H1 (cell line): ENCODE results near the gene SPARC. TPM values are rescaled to one million over a fixed set of nuclear protein-coding genes. Genes with fewer than 3 reads are reported as not detected.

Source experiments
- CTCF ChIA-PET: fragments of 300-600 bp; sonication (Branson Sonifier 250); formaldehyde crosslinking; loops from one replicate; lab custom pipeline; 2021; ENCODE audit not compliant: partially characterized antibody; lab: Charles Lee
- POLR2A ChIA-PET: fragments of 300-600 bp; sonication (Branson Sonifier 250); formaldehyde crosslinking; loops from one replicate; lab custom pipeline; 2021; ENCODE audit warnings: inconsistent platforms; ENCODE audit not compliant: partially characterized antibody; lab: Charles Lee
- DNase-seq, 2 experiments: peaks; one replicate each; pipeline versions ENCODE4 v3.0.0 to v3.0.0-alpha.2; 2010 to 2022; ENCODE audit warnings: low spot score in 2 of 2, low read depth in 1 of 2, mixed read lengths in 1 of 2
- FAIRE-seq: peaks from 2 replicates; lab custom pipeline; 2011; peaks lifted over from hg19 to GRCh38; lab: Jason Lieb, UNC
- H2AFZ ChIP-seq: 2 replicates; pipeline ENCODE4 v1.8.1; 2012; ENCODE audit warnings: low read length, inconsistent platforms
- H2AK5ac ChIP-seq: 2 replicates; pipeline ENCODE4 v1.6.1; 2013; ENCODE audit warnings: low read depth, low read length
- H2BK120ac ChIP-seq: replicated peaks from 2 replicates; pipeline ENCODE3; 2013; ENCODE audit warnings: low read depth, low read length, inconsistent platforms
- H2BK12ac ChIP-seq: 2 replicates; pipeline ENCODE4 v1.6.1; 2013; ENCODE audit warnings: low read depth, low read length
- H2BK15ac ChIP-seq: 2 replicates; pipeline ENCODE4 v1.6.1; 2013; ENCODE audit warnings: low read length
- H2BK20ac ChIP-seq: 2 replicates; pipeline ENCODE4 v1.6.1; 2013; ENCODE audit warnings: low read length
- H2BK5ac ChIP-seq: 2 replicates; pipeline ENCODE4 v1.6.1; 2013; ENCODE audit warnings: low read depth, low read length
- H3K14ac ChIP-seq: 2 replicates; pipeline ENCODE4 v1.6.1; 2013; ENCODE audit warnings: inconsistent platforms; ENCODE audit not compliant: insufficient read length
- H3K18ac ChIP-seq: 2 replicates; pipeline ENCODE4 v1.6.1; 2013; ENCODE audit warnings: low read length; ENCODE audit errors: extremely low read depth
- H3K23ac ChIP-seq: 2 replicates; pipeline ENCODE4 v1.6.1; 2013; ENCODE audit warnings: inconsistent platforms; ENCODE audit not compliant: insufficient read length
- H3K23me2 ChIP-seq: 2 replicates; pipeline ENCODE4 v1.6.1; 2013; ENCODE audit warnings: low read depth, low read length
- H3K27ac ChIP-seq: 2 replicates; pipeline ENCODE4 v1.6.1; 2011; ENCODE audit warnings: low read depth, low read length, inconsistent platforms
- H3K27me3 ChIP-seq, 4 experiments: replicated peaks in 1 of 4; 1 replicate in 1 of 4; 2 replicates in 3 of 4; pipeline versions ENCODE4 v1.6.1 to v1.8.1; 2011 to 2013; ENCODE audit warnings: low read length in 3 of 4, mild to moderate bottlenecking in 3 of 4, inconsistent platforms in 2 of 4, mixed read lengths in 2 of 4, moderate library complexity in 1 of 4; ENCODE audit not compliant: control insufficient read depth in 3 of 4, insufficient read depth in 3 of 4; ENCODE audit errors: extremely low read depth in 1 of 4
- H3K36me3 ChIP-seq, 4 experiments: 2 replicates each; pipeline versions ENCODE4 v1.6.1 to v1.8.1; 2011 to 2013; ENCODE audit warnings: mild to moderate bottlenecking in 4 of 4, low read length in 3 of 4, moderate library complexity in 2 of 4, control low read depth in 1 of 4, inconsistent platforms in 1 of 4; ENCODE audit not compliant: insufficient read depth in 4 of 4, control insufficient read depth in 2 of 4
- H3K4ac ChIP-seq: replicated peaks from 2 replicates; pipeline ENCODE3; 2013; ENCODE audit warnings: low read length, low read depth, mixed read lengths, inconsistent platforms; ENCODE audit not compliant: insufficient read length
- H3K4me1 ChIP-seq, 4 experiments: replicated peaks in 1 of 4; 1 replicate in 1 of 4; 2 replicates in 3 of 4; pipeline versions ENCODE4 v1.6.1 to v1.8.1; 2011 to 2013; ENCODE audit warnings: low read length in 3 of 4, inconsistent platforms in 2 of 4, mixed read lengths in 1 of 4; ENCODE audit not compliant: insufficient read depth in 4 of 4, control insufficient read depth in 3 of 4
- H3K4me2 ChIP-seq, 2 experiments: 2 replicates each; pipeline versions ENCODE4 v1.6.1 to v1.8.1; 2011 to 2013; ENCODE audit warnings: low read depth in 2 of 2, low read length in 2 of 2, control low read depth in 1 of 2, inconsistent platforms in 1 of 2, mild to moderate bottlenecking in 1 of 2; ENCODE audit not compliant: insufficient read depth in 1 of 2
- H3K4me3 ChIP-seq, 4 experiments: fragments of 200-600, 300-600 bp in 1 of 4; sonication (generic), shearing (Covaris generic), sonication (Bioruptor Twin) in 1 of 4; 2 replicates each; pipeline versions ENCODE4 v1.5.1 to v1.8.1; 2011 to 2016; ENCODE audit warnings: low read length in 4 of 4, low read depth in 3 of 4, control low read depth in 2 of 4, inconsistent platforms in 2 of 4, mild to moderate bottlenecking in 2 of 4, mixed read lengths in 1 of 4, moderate library complexity in 1 of 4; ENCODE audit not compliant: insufficient read depth in 2 of 4; ENCODE audit errors: extremely low read depth in 1 of 4
- H3K56ac ChIP-seq: replicated peaks from 2 replicates; pipeline ENCODE3; 2013; ENCODE audit warnings: low read depth, mild to moderate bottlenecking, mixed read lengths, low read length, inconsistent platforms; ENCODE audit not compliant: insufficient read length
- H3K79me1 ChIP-seq: 2 replicates; pipeline ENCODE4 v1.6.1; 2013; ENCODE audit warnings: low read depth, low read length, control low read depth
- H3K79me2 ChIP-seq, 2 experiments: 2 replicates each; pipeline versions ENCODE4 v1.6.1 to v1.8.1; 2012 to 2013; ENCODE audit warnings: low read length in 2 of 2, mild to moderate bottlenecking in 2 of 2, inconsistent platforms in 1 of 2; ENCODE audit not compliant: insufficient read depth in 2 of 2, control insufficient read depth in 1 of 2
- H3K9ac ChIP-seq, 4 experiments: replicated peaks in 1 of 4; 1 replicate in 1 of 4; 2 replicates in 3 of 4; pipeline versions ENCODE4 v1.6.1 to v1.8.1; 2011 to 2013; ENCODE audit warnings: low read depth in 3 of 4, low read length in 3 of 4, control low read depth in 2 of 4, mild to moderate bottlenecking in 2 of 4, moderate library complexity in 2 of 4, inconsistent platforms in 1 of 4; ENCODE audit errors: extremely low read depth in 1 of 4
- H3K9me3 ChIP-seq, 2 experiments: 2 replicates each; pipeline versions ENCODE4 v1.6.1 to v1.8.1; 2012 to 2013; ENCODE audit warnings: mild to moderate bottlenecking in 2 of 2, moderate library complexity in 2 of 2, control low read depth in 1 of 2, inconsistent platforms in 1 of 2, low read depth in 1 of 2, low read length in 1 of 2, mixed read lengths in 1 of 2; ENCODE audit not compliant: insufficient read depth in 2 of 2
- H4K20me1 ChIP-seq, 2 experiments: replicated peaks in 1 of 2; 2 replicates each; pipeline versions ENCODE3 to v1.8.1; 2011 to 2013; ENCODE audit warnings: inconsistent platforms in 2 of 2, low read length in 2 of 2, mild to moderate bottlenecking in 1 of 2; ENCODE audit not compliant: insufficient read depth in 2 of 2, control insufficient read depth in 1 of 2
- H4K5ac ChIP-seq: 2 replicates; pipeline ENCODE4 v1.6.1; 2013; ENCODE audit warnings: low read length, low read depth, mixed read lengths, inconsistent platforms; ENCODE audit not compliant: insufficient read length
- H4K8ac ChIP-seq: 2 replicates; pipeline ENCODE4 v1.8.0; 2013; ENCODE audit warnings: mild to moderate bottlenecking, moderate library complexity, low read length, inconsistent platforms; ENCODE audit not compliant: insufficient read depth; ENCODE audit errors: extremely low read depth
- H4K91ac ChIP-seq: replicated peaks from 2 replicates; pipeline ENCODE3; 2013; ENCODE audit warnings: low read length, mixed read lengths, inconsistent platforms; ENCODE audit not compliant: insufficient read length
- JUN ChIP-seq: IDR thresholded peaks from 2 replicates; pipeline ENCODE4 v1.6.1; 2011; ENCODE audit warnings: low read depth, mild to moderate bottlenecking, improper control_type of control experiment, low read length
- POU5F1 ChIP-seq: IDR thresholded peaks from 2 replicates; pipeline ENCODE4 v1.6.1; 2011; ENCODE audit warnings: low read depth, mild to moderate bottlenecking, low read length, moderate library complexity
- SP4 ChIP-seq: IDR thresholded peaks from 2 replicates; pipeline ENCODE4 v1.6.1; 2012; ENCODE audit warnings: low read length, inconsistent platforms
- TAF1 ChIP-seq: IDR thresholded peaks from 2 replicates; pipeline ENCODE4 v1.6.1; 2011; ENCODE audit warnings: mild to moderate bottlenecking, low read depth, low read length
- WGBS, 2 experiments: shearing (Covaris generic) in 1 of 2; methylation state at CpG; one replicate each; pipeline versions ENCODE4 v1.1.6 to v1.1.7; 2013 to 2015; ENCODE audit warnings: low lambda C conversion rate in 2 of 2, mixed read lengths in 2 of 2, inconsistent platforms in 1 of 2, low coverage in 1 of 2, missing lambda C conversion rate in 1 of 2; ENCODE audit not compliant: insufficient replicate concordance in 2 of 2, insufficient coverage in 1 of 2, insufficient read length in 1 of 2; ENCODE audit errors: extremely low coverage in 1 of 2, missing lambda C conversion rate in 1 of 2; 5-methylcytosine and 5-hydroxymethylcytosine counted together
- polyA plus RNA-seq, 7 experiments: library from polyadenylated mRNA; depleted of rRNA in 3 of 7; stranded (reverse) in 5 of 7; unstranded in 2 of 7; fragments of >200 nt in 5 of 7; fragments of 200-250 nt in 2 of 7; gene quantifications; 1 replicate in 5 of 7; 2 replicates in 1 of 7; 4 replicates in 1 of 7; pipeline versions ENCODE4 v1.2.1 to v1.2.3, GENCODE V29; 2011 to 2013; ENCODE audit warnings: missing spikeins in 2 of 7, mixed read lengths in 2 of 7
- total RNA-seq: library from RNA; stranded (reverse); fragmentation: NEBNext Ultra II Directional; extraction: Animal tissue kit (Norgen Biotek cat#: 25700); gene quantifications from 2 replicates; pipeline ENCODE4 v1.2.1, GENCODE V29; 2021

Gene SPARC
- total and polyA plus RNA-seq, 2 of the 8 experiments (the other 6 are each of a cell fraction or from before 2014, with no cell fraction given), result 375 to 438 TPM

DNA sequence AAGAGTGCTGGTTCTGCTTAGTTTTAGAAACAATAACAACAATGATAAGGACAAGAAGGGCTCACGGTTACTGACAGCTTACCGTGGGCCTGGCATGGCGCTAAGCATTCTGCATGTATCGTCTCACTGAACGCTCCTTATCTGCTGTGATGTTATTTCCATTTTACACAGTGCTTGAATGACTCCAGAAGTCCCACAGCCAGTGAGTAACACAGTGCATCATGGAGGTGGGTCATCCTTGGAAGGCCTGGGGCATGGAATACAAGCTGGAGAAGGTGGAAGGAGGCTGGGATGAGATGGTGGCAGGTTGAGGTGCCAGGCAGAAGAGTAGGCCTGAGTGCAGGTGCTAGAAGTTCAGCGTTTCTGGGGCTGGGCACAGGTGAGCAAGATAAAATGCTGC, 59.1 kb downstream of the SPARC start:
- H3K18ac ChIP-seq, result no peak overlapping the region
- H4K91ac ChIP-seq, result no peak overlapping the region
- no peak overlapping the region for H2AFZ ChIP-seq
- no peaks in the 10 kb centered on the region for H3K36me3 ChIP-seq
- H3K27me3 ChIP-seq, result no peaks in the 10 kb centered on the region
- H3K4me2 ChIP-seq, result no peak overlapping the region
- H3K79me1 ChIP-seq, result no peaks in the 10 kb centered on the region
- H2BK15ac ChIP-seq, result no peak overlapping the region
- H2AK5ac ChIP-seq, result no peak overlapping the region
- no peak overlapping the region for H3K4me3 ChIP-seq
- no peak overlapping the region for H3K9ac ChIP-seq
- no peak overlapping the region for H4K5ac ChIP-seq
- H4K20me1 ChIP-seq, result no peaks in the 10 kb centered on the region
- POLR2A ChIA-PET, result no interaction called here
- no peak overlapping the region for H3K23ac ChIP-seq
- H3K79me2 ChIP-seq, result no peaks in the 10 kb centered on the region
- TF ChIP-seq SP4, result no peak
- no peak for TF ChIP-seq TAF1
- TF ChIP-seq POU5F1, result no peak
- TF ChIP-seq JUN, result no peak
- TF ChIP-seq, all 59 proteins: peak for 0
- 93% methylated on average over 6 of the region's 6 CpGs; no CpG with 5 or more reads in 1 of the 2 experiments for WGBS, 2 experiments
- no peak overlapping the region for H2BK5ac ChIP-seq
- H3K23me2 ChIP-seq, result no peaks in the 10 kb centered on the region
- H3K4ac ChIP-seq, result no peak overlapping the region
- no peak overlapping the region for H3K27ac ChIP-seq
- H3K56ac ChIP-seq, result no peak overlapping the region
- H3K14ac ChIP-seq, result no peak overlapping the region
- CTCF ChIA-PET, result interaction anchor here (0.6 to 5.7 kb wide), 9 partner anchors 10 to 343 kb away, joined by 3 to 32 read pairs (median 3); partner anchors contain the start of gene SLC36A1
- H2BK12ac ChIP-seq, result no peak overlapping the region
- no peaks in the 10 kb centered on the region for H3K9me3 ChIP-seq
- no peaks in the 10 kb centered on the region for H3K4me1 ChIP-seq
- DNase-seq, result no peak
- no peak overlapping the region for H2BK20ac ChIP-seq
- H2BK120ac ChIP-seq, result no peak overlapping the region
- no peak for FAIRE-seq
- peak overlapping the region; percentile 17; the same call in 1 of the 2 replicates for H4K8ac ChIP-seq
